Muscle of leg (tissue), 11 donors: ENCODE measurements around the gene PSMB8. TPM values are rescaled to one million over a fixed set of nuclear protein-coding genes. Genes with fewer than 3 reads are reported as not detected.
"Not testable (repeated sequence)": the region's sequence is repeated elsewhere in the genome, so short reads cannot be mapped to it uniquely, and the experiment has no call there.

Source experiments
- DNase-seq: peaks from one replicate; pipeline ENCODE4 v3.0.0; 2013
- H3K27ac ChIP-seq: one replicate; pipeline ENCODE4 v1.5.1; 2013; ENCODE audit warnings: mild to moderate bottlenecking, low read length, control low read depth
- H3K27me3 ChIP-seq: one replicate; pipeline ENCODE4 v1.6.1; 2013; ENCODE audit warnings: low read length; ENCODE audit not compliant: control insufficient read depth, insufficient read depth
- H3K36me3 ChIP-seq: one replicate; pipeline ENCODE4 v1.6.1; 2013; ENCODE audit warnings: low read length; ENCODE audit not compliant: control insufficient read depth, insufficient read depth
- H3K4me1 ChIP-seq: one replicate; pipeline ENCODE4 v1.6.1; 2013; ENCODE audit warnings: low read length; ENCODE audit not compliant: control insufficient read depth, insufficient read depth
- H3K4me3 ChIP-seq: one replicate; pipeline ENCODE4 v1.5.1; 2013; ENCODE audit warnings: low read length, control low read depth
- H3K9me3 ChIP-seq: replicated peaks from 2 replicates; pipeline ENCODE4 v1.6.1; 2013; ENCODE audit warnings: low read depth, low read length; ENCODE audit not compliant: control insufficient read depth
- WGBS: methylation state at CpG from one replicate; pipeline ENCODE4 v1.1.5; 2013; ENCODE audit warnings: missing lambda C conversion rate; ENCODE audit not compliant: insufficient coverage; 5-methylcytosine and 5-hydroxymethylcytosine counted together
- polyA plus RNA-seq, 8 donors: library from polyadenylated mRNA; unstranded; fragments of 120-200 nt; gene quantifications; one replicate each; pipeline versions ENCODE4 v1.2.1 to v1.2.3, GENCODE V29; 2013; ENCODE audit warnings: inconsistent platforms in 1 of 8, low replicate concordance in 1 of 8; ENCODE audit not compliant: insufficient read length in 8 of 8, insufficient read depth in 1 of 8
- total RNA-seq: library from RNA; stranded (reverse); fragments of 120-200 nt; gene quantifications from one replicate; pipeline ENCODE4 v1.2.4, GENCODE V29; 2013

The PSMB8 gene
- total and polyA plus RNA-seq, 9 donors = 10.9 to 18.1 (median 16.4) TPM

DNA sequence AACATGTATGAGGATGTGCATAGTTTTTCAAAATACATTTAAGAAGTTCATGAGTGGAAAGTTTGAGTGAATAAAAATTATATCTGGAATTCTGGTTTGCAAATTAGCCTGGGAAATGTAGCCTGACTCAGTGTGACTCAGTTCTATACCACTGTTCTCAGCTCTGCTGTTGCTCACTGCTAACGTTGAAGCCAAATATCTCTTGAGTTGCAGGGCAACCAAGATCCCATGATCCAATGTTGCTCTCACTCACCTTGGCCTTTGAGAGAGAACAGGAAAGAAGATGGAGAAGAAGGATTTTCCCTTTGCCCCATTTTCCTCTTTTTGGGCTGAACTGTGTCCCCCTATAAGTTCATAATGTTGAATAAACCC lies 39.0 kb upstream of the PSMB8 start:
- WGBS = no CpG with 5 or more reads among the region's 1 CpG
- Histone ChIP-seq H3K36me3 (no peaks in the 10 kb centered on the region), H3K9me3 (no peaks in the 10 kb centered on the region), H3K27ac (no peak overlapping the region), H3K4me3 (no peak overlapping the region), H3K27me3 (peaks cover 28% of the 10 kb centered on the region), H3K4me1 (no peaks in the 10 kb centered on the region)
- DNase-seq = no peak

DNA sequence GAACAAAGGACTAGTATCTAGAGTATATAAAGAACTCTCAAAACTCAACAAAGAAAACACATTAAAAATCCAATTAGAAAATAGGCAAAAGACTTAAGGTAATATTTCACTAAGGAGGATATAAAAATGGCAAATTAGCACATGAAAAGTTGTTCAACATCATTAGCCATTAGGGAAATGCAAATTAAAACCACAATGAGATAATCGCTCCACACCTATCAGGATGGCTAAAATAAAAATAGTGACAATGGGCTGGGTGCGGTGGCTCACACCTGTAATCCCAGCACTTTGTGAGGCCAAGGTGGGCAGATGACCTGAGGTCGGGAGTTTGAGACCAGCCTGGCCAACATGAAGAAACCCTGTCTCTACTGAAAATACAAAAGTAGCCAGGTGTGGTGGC lies 37.1 kb upstream of the PSMB8 start:
- H3K4me1 ChIP-seq, DNase-seq, H3K27ac ChIP-seq, H3K9me3 ChIP-seq, H3K4me3 ChIP-seq, H3K36me3 ChIP-seq: not testable (repeated sequence)
- H3K27me3 ChIP-seq = peaks cover 28% of the 10 kb centered on the region
- WGBS = no CpG with 5 or more reads among the region's 3 CpGs

DNA sequence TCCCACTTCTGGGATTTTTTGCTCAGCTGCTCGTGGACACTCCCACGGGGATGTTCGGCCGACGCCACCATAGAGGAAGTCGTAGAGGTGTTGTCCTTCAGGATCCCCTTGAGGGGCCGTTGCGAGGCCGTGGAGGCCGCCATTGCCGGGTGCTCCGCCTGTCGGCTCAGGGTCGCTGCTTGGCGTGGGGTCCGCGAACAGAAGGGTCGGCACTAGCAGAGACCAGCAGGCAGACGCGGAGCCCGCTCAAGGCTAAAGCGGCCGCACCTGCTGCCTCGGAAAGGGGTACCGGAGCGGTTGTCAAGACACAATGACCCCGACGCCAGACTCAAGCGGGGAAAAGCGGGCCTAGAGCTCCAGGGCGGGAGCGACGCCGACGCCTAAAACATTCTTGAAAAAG lies 35.8 kb upstream of the PSMB8 start:
- Histone ChIP-seq H3K36me3 (no peaks in the 10 kb centered on the region), H3K27me3 (peaks cover 28% of the 10 kb centered on the region), H3K9me3 (no peaks in the 10 kb centered on the region), H3K4me3 (no peak overlapping the region), H3K4me1 (no peaks in the 10 kb centered on the region), H3K27ac (no peak overlapping the region)
- no peak for DNase-seq
- WGBS = 19% methylated on average over 34 of the region's 35 CpGs

DNA sequence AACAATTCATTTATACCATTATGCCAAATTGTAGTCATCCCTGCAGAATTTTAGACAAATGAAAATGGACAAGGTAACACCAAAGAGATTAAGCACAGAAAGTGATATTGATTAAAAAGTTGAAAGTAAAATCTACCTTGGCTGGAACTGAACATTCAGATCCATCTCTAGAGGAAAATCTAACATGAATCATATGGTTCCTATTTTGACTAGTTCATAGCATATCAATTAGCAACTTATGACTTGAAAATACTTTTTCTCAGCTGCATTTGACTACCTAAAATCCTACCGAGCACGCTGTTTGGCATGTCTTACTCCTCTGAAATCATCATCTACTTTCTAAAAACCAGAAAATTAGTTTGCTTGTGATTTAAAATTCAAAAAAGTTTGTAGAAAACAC lies 32.8 kb upstream of the PSMB8 start:
- Histone ChIP-seq H3K4me3 (no peak overlapping the region), H3K36me3 (no peaks in the 10 kb centered on the region), H3K27ac (no peak overlapping the region), H3K4me1 (no peaks in the 10 kb centered on the region), H3K9me3 (no peaks in the 10 kb centered on the region), H3K27me3 (peaks cover 19% of the 10 kb centered on the region)
- no peak for DNase-seq
- WGBS = no CpG with 5 or more reads among the region's 2 CpGs

DNA sequence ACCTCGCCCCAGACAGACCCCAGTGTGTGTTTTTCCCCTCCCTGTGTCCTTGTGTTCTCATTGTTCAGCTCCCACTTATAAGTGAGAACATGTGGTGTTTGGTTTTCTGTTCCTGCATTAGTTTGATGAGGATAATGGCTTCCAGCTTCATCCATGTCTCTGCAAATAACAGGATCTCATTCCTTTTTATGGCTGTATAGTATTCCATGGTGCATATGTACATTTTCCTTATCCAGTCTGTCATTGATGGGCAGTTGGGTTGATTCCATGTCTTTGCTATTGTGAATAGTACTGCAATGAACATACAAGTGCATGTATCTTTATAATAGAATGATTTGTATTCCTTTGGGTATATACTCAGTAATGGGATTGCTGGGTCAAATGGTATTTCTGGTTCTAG lies 30.1 kb upstream of the PSMB8 start:
- not testable (repeated sequence) for H3K4me3 ChIP-seq, H3K4me1 ChIP-seq, H3K36me3 ChIP-seq, DNase-seq, H3K27ac ChIP-seq, H3K9me3 ChIP-seq
- peaks cover 12% of the 10 kb centered on the region for H3K27me3 ChIP-seq
- no CpG with 5 or more reads among the region's 1 CpG for WGBS

DNA sequence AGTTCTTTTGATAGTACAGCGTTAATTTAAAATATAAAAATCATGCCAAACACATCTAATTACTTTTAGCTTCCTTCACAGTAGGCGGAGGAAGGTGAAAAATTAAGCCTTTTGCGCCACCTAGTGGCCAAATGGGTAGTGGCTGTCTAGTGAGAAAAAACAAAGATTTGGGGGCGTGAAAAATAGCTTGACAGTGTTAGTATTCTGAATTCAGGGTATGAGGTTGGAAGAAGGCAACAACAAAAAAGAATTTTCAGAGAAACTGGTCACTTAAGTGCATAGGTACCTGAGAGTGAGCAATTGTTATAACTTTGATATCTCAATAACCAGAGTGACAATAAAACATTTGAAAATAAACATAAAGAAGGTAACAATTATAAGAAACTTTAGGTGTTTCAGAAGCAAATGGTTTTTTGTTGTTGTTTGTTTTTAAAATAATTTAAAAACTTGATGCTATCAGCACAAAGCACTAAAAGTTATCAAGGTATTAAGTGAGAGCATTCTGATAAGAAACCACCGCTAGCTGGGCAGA lies 24.5 kb upstream of the PSMB8 start:
- no peaks in the 10 kb centered on the region for H3K36me3 ChIP-seq
- H3K27ac ChIP-seq = no peak overlapping the region
- DNase-seq = peak; percentile 88
- no peak overlapping the region for H3K4me3 ChIP-seq
- 0% methylated on average over 2 of the region's 5 CpGs for WGBS
- H3K4me1 ChIP-seq = no peaks in the 10 kb centered on the region
- no peaks in the 10 kb centered on the region for H3K9me3 ChIP-seq
- H3K27me3 ChIP-seq = peaks cover 31% of the 10 kb centered on the region

DNA sequence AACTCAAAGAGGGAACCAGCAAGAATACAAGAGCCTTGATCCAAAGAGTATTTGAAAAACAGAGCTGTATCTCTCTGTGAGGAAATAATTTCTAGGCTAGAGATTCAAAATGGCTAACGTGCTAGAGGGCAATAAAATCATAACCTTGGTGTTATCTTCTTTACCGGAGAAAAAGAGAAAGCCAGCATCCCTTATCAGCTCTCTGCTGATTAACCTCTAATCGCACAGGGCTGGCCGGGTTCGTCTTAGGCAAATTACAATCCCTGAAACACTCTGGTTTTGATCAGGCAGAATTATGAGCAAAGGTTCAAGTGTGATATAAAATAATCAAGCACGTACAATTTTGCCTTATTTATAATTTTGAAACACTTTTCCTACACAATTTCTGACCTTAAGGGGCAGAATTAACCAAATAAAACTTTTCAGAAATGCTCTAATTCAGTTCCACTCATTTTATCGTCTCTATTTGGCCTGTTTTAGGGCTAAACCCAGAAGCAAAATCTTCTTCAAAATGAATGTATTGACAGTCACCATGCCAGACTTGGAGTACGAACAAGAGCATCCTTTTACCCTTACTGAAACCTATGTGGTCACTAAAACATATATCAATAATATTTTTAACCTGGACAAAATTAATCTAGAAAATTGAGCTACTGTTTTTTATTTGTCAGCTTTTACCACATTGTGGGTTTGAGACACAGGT lies 23.9 kb upstream of the PSMB8 start:
- Histone ChIP-seq H3K36me3 (no peaks in the 10 kb centered on the region), H3K9me3 (no peaks in the 10 kb centered on the region), H3K4me3 (no peak overlapping the region), H3K27ac (no peak overlapping the region), H3K4me1 (no peaks in the 10 kb centered on the region), H3K27me3 (peaks cover 31% of the 10 kb centered on the region)
- DNase-seq = no peak
- WGBS = 33% methylated on average over 1 of the region's 8 CpGs

DNA sequence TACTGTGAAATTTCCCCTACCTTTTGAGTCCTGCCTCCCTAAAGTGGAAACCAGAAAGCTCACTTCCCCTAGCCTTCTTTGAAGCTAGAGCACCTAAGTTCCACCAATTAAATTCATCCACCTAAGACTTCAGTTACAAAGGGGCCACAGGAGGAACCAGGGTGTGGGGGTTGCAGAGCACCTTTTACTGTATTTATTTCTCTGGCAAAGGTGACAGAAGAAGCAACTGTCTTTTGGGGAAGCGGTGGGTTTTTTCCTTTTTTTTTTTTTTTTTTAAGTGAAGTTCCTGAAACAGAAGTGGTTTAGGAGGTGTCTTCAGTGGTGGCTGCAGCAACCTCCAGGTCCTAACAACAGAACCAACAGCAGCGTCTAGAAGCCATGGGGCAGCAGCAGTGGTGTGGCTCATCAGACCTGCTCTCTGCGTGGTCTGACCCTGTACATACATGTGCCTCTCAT lies 23.2 kb upstream of the PSMB8 start:
- Histone ChIP-seq H3K9me3 (no peaks in the 10 kb centered on the region), H3K27ac (no peak overlapping the region), H3K4me1 (no peaks in the 10 kb centered on the region), H3K4me3 (no peak overlapping the region), H3K36me3 (no peaks in the 10 kb centered on the region), H3K27me3 (peaks cover 31% of the 10 kb centered on the region)
- DNase-seq = no peak
- no CpG with 5 or more reads among the region's 3 CpGs for WGBS

DNA sequence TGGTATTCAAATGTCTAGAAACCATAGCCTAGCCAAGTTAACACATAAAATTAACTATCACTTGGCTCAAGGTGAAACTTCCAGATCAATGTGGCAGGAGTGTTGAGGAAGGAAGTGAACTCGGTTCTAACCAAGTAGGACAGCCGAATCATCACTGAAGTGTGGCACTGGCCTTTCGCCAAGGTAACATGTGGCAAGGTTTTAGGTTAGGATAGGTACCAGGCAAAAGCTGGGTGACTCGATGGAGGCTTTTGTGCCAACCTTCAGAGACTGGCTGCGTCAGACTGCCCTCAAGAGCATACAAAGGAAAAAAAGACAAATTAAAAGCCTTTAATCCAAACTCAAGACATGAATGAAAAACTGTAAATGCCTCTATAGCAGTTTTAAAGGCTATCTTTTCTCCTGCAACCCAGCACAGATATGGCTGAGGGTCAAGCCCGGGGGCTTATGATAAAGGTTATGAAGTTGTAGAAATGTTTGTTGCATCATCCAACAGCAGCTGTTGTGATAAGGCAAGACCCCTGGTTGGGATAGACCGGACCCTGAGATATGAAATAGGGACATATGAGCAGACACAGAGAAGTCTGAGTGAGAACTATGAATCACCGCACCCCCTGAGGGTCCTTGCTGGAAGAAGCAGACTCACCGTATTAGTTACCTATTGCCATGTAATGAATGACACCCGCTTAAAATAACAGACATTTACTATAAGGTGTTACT lies 22.0 kb upstream of the PSMB8 start:
- Histone ChIP-seq H3K36me3 (no peaks in the 10 kb centered on the region), H3K4me3 (no peak overlapping the region), H3K27ac (no peak overlapping the region), H3K4me1 (no peaks in the 10 kb centered on the region), H3K9me3 (no peaks in the 10 kb centered on the region), H3K27me3 (peaks cover 35% of the 10 kb centered on the region)
- 64% methylated on average over 7 of the region's 10 CpGs for WGBS
- no peak for DNase-seq

DNA sequence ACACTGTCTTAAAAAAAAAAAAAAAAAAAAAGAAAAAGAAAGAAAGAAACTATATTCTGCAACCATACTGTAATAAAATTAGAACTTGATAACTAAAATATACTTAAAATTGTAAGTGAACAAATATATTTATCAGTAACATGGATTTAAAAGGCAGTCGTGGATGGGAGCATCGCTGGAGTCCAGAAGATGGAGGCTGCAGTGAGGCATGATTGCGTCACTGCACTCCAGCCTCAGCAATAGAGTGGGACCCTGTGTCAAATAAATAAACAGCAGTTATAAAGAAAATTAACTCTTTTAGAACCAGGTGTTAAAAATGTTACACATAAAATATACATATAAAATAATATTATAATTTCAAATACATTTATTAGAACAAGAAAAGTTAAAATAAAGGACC lies 18.9 kb upstream of the PSMB8 start:
- no peak for DNase-seq
- Histone ChIP-seq H3K9me3 (no peaks in the 10 kb centered on the region), H3K27ac (no peak overlapping the region), H3K4me3 (no peak overlapping the region), H3K4me1 (no peaks in the 10 kb centered on the region), H3K36me3 (peaks cover 18% of the 10 kb centered on the region), H3K27me3 (peaks cover 41% of the 10 kb centered on the region)
- WGBS = no CpG with 5 or more reads among the region's 3 CpGs
